ENCODE results near the gene RTN4IP1. TPM values are rescaled to one million over a fixed set of nuclear protein-coding genes. Genes with fewer than 3 reads are reported as not detected.

The RTN4IP1 gene
- total RNA-seq, 4 donors from 2014 or later = 3.3 to 7.1 (median 6.8) TPM

- no peak for DNase-seq (ENCODE audit: low spot score in 2 of 2)
- TF ChIP-seq POLR2A (IDR thresholded peaks at IDR 0.05) (no peak), EP300 (IDR thresholded peaks at IDR 0.05) (no peak), CTCF (IDR thresholded peaks at IDR 0.05) (no peak)
- Histone ChIP-seq H3K9me3 (no peaks in the 10 kb centered on the region), H3K4me3 (no peak overlapping the region), H3K27me3 (no peaks in the 10 kb centered on the region), H3K36me3 (peaks cover 0 to 31% (median 0%) of the 10 kb centered on the region in 3 donors), H3K27ac (peak overlapping the region in 1 of 4 donors; percentile 46), H3K4me1 (peaks cover 0 to 15% (median 3%) of the 10 kb centered on the region in 4 donors)
- 28 to 38% methylated on average over 2 of the region's 2 CpGs for WGBS, 2 donors
Observed at GRCh38 chr6:106557837-106558236, 71.5 kb downstream of the RTN4IP1 start.

GRCh38 chr6:106556368-106556960 lies 72.8 kb downstream of the RTN4IP1 start:
- WGBS, 2 donors = 53 to 69% methylated on average over 3 of the region's 3 CpGs
- Histone ChIP-seq H3K27me3 (no peaks in the 10 kb centered on the region), H3K4me1 (peaks cover 0 to 8% (median 3%) of the 10 kb centered on the region in 4 donors), H3K27ac (no peak overlapping the region), H3K4me3 (no peak overlapping the region), H3K36me3 (peaks cover 0 to 31% (median 0%) of the 10 kb centered on the region in 3 donors), H3K9me3 (no peaks in the 10 kb centered on the region)
- TF ChIP-seq POLR2A (IDR thresholded peaks at IDR 0.05) (no peak), CTCF (IDR thresholded peaks at IDR 0.05) (peak in 2 of 5 experiments; percentile 16 to 33), EP300 (IDR thresholded peaks at IDR 0.05) (no peak)
- DNase-seq (ENCODE audit: low spot score in 2 of 2) = no peak

- WGBS, 2 donors = 72 to 81% methylated on average over 5 of the region's 5 CpGs
- no peaks in the 10 kb centered on the region for H3K9me3 ChIP-seq
- H3K27ac ChIP-seq = no peak overlapping the region
- no peak overlapping the region for H3K4me3 ChIP-seq
- DNase-seq (ENCODE audit: low spot score in 2 of 2) = no peak
- TF ChIP-seq EP300 (IDR thresholded peaks at IDR 0.05) = no peak
- TF ChIP-seq POLR2A (IDR thresholded peaks at IDR 0.05) = no peak
- H3K4me1 ChIP-seq = peaks cover 0 to 7% (median 3%) of the 10 kb centered on the region in 4 donors
- no peaks in the 10 kb centered on the region for H3K27me3 ChIP-seq
- peaks cover 0 to 31% (median 0%) of the 10 kb centered on the region in 3 donors for H3K36me3 ChIP-seq
Observed at GRCh38 chr6:106555767-106556166, 73.5 kb downstream of the RTN4IP1 start.

- no peak for DNase-seq (ENCODE audit: low spot score in 2 of 2)
- Histone ChIP-seq H3K27me3 (no peaks in the 10 kb centered on the region), H3K27ac (no peak overlapping the region), H3K4me3 (no peak overlapping the region), H3K36me3 (peaks cover 0 to 16% (median 0%) of the 10 kb centered on the region in 3 donors), H3K9me3 (no peaks in the 10 kb centered on the region), H3K4me1 (peaks cover 0 to 7% (median 3%) of the 10 kb centered on the region in 4 donors)
- 95 to 98% methylated on average over 5 of the region's 5 CpGs for WGBS, 2 donors
- TF ChIP-seq CTCF (IDR thresholded peaks at IDR 0.05) (no peak), POLR2A (IDR thresholded peaks at IDR 0.05) (no peak), EP300 (IDR thresholded peaks at IDR 0.05) (no peak)
Observed at GRCh38 chr6:106553440-106553839, 75.9 kb downstream of the RTN4IP1 start.

- TF ChIP-seq EP300 (IDR thresholded peaks at IDR 0.05) (no peak), CTCF (IDR thresholded peaks at IDR 0.05) (no peak), POLR2A (IDR thresholded peaks at IDR 0.05) (no peak)
- WGBS, 2 donors = 90 to 100% methylated on average over 3 of the region's 3 CpGs
- Histone ChIP-seq H3K27ac (no peak overlapping the region), H3K9me3 (no peaks in the 10 kb centered on the region), H3K36me3 (peaks cover 0 to 16% (median 0%) of the 10 kb centered on the region in 3 donors), H3K4me1 (peaks cover 0 to 22% (median 8%) of the 10 kb centered on the region in 4 donors), H3K4me3 (no peak overlapping the region), H3K27me3 (no peaks in the 10 kb centered on the region)
- no peak for DNase-seq (ENCODE audit: low spot score in 2 of 2)
Observed at GRCh38 chr6:106551155-106551554, 78.1 kb downstream of the RTN4IP1 start.
